ENCODE data around the gene ARMS2. TPM values are rescaled to one million over a fixed set of nuclear protein-coding genes. Genes with fewer than 3 reads are reported as not detected.

The ARMS2 gene, protein sequence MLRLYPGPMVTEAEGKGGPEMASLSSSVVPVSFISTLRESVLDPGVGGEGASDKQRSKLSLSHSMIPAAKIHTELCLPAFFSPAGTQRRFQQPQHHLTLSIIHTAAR
- not detected for total RNA-seq
- not detected for polyA plus RNA-seq

DNA sequence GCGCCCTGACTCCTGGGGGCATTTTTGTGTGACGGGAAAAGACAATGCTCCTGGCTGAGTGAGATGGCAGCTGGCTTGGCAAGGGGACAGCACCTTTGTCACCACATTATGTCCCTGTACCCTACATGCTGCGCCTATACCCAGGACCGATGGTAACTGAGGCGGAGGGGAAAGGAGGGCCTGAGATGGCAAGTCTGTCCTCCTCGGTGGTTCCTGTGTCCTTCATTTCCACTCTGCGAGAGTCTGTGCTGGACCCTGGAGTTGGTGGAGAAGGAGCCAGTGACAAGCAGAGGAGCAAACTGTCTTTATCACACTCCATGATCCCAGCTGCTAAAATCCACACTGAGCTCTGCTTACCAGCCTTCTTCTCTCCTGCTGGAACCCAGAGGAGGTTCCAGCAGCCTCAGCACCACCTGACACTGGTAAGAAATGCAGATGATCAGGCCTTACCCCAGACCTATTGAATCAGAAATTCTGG lies at the start of gene ARMS2:
ARMS2 (plus strand) TSS at position 51 of the 478 bp plus-strand sequence; CDS start at position 126, 75 bp downstream.
- Histone ChIP-seq H3K4me3 (ENCODE audit: low read depth, low read length) (no peak within 1 kb of the TSS), H3K27ac (ENCODE audit: low read depth) (no peak within 1 kb of the TSS), H3K4me1 (ENCODE audit: insufficient read depth) (no peaks in the 10 kb centered on the region), H3K36me3 (ENCODE audit: insufficient read depth) (no peaks in the 10 kb centered on the region)
- DNase-seq (ENCODE audit: extremely low spot score) = no peak
- 90% methylated on average over 7 of the region's 7 CpGs for WGBS

DNA sequence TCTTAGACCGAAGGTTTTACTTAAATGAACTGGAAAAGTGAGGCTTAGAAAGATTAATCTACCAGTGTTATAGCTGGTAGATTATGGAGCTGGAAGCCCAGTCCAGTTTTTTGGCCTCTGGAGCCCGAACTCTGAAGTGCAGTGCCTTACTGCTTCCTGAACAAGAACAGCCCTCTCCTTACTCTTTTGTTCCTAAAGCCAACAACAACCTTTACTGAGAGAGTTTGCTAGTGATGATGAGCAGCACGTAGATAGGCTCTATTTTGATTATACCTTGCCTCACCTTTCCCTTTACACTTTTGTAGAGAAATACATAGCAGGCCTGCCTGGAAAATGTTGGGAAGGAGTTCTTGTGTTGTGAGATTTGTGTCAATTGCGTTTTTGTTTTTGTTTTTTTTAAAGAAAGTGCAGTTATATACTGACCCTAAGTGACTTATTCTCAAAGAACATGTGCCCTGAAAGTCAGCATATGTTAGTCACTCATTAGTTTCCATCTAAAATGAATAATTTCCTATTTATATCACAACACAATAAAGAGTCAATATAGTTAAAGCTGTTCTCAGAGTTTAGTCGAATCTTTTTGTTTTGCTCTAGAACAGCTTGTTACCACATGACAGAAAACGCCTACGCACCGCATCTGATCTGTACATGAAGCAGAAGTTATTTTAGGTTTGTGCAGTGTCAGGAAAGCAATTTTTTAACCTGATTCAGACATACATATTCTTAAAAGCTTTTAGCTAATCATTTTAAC lies 46.9 kb upstream of the ARMS2 start:
- 74% methylated on average over 8 of the region's 8 CpGs for WGBS
- Histone ChIP-seq H3K4me3 (ENCODE audit: low read depth, low read length) (no peak overlapping the region), H3K4me1 (ENCODE audit: insufficient read depth) (no peaks in the 10 kb centered on the region), H3K27ac (ENCODE audit: low read depth) (no peak overlapping the region), H3K36me3 (ENCODE audit: insufficient read depth) (no peaks in the 10 kb centered on the region)
- DNase-seq (ENCODE audit: extremely low spot score) = no peak

DNA sequence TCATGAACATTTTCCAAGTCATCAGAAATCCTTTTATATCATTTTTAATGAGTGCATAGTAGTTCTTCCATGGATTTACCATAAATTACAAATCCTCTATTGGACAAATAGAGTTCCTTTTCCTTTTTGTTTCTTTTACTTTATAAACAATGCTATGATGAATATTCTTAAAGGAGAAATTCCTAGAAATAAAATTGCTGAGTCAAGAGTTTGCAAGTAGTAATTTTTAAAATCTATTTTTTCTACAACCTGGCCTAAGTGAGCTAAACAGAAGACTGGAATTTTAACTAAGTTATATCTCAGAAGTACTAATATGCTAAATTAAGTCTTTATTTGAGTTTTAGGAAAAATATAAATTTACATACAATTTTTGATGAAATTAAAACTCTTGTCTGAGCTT lies 41.1 kb upstream of the ARMS2 start:
- DNase-seq (ENCODE audit: extremely low spot score) = no peak
- Histone ChIP-seq H3K36me3 (ENCODE audit: insufficient read depth) (peaks cover 4% of the 10 kb centered on the region), H3K4me3 (ENCODE audit: low read depth, low read length) (no peak overlapping the region), H3K4me1 (ENCODE audit: insufficient read depth) (no peaks in the 10 kb centered on the region), H3K27ac (ENCODE audit: low read depth) (no peak overlapping the region)

DNA sequence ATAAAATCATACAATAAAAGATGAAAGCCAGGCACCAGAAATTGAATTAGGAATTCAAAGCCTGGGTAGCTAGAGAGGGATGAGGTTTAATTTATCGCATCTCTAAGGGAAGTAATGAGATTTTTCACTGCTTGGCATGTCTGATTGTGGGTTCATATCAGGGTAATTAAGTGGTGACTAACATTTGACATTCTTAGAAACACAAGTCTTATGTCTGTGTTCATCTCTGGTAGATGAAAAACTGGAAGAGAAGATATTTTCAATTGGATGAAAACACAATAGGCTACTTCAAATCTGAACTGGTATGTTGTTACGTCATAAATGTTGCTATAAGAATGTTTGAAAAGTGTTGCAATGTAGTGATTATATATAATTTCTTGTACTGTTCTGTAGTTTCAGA lies 36.8 kb upstream of the ARMS2 start:
- DNase-seq (ENCODE audit: extremely low spot score) = no peak

DNA sequence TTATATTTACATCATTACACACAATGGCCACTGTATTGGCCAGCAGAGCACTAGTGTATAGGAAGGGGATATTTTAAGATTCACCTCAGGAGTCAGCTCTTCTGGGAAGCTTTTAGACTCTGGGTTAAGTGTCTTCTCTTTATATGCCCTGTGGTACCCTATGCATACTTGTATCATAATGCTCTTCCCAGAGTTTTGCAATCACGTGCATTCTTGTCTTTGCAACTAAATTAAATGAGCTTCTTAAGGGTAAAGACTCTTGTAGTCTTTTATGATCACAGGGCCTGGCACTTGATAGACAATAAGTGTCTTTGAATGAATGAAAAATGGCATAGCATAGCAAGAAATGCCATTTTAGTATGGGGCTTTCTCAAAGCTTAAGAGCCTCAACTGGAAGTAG lies 35.4 kb upstream of the ARMS2 start:
- 81% methylated on average over 1 of the region's 1 CpG for WGBS
- Histone ChIP-seq H3K4me1 (ENCODE audit: insufficient read depth) (no peaks in the 10 kb centered on the region), H3K27ac (ENCODE audit: low read depth) (no peak overlapping the region), H3K36me3 (ENCODE audit: insufficient read depth) (peaks cover 2% of the 10 kb centered on the region), H3K4me3 (ENCODE audit: low read depth, low read length) (no peak overlapping the region)
- DNase-seq (ENCODE audit: extremely low spot score) = no peak

More for the DNA sequence above, 36.8 kb upstream of the ARMS2 start:
- Histone ChIP-seq H3K4me3 (ENCODE audit: low read depth, low read length) (no peak overlapping the region), H3K27ac (ENCODE audit: low read depth) (no peak overlapping the region), H3K4me1 (ENCODE audit: insufficient read depth) (no peaks in the 10 kb centered on the region), H3K36me3 (ENCODE audit: insufficient read depth) (peaks cover 4% of the 10 kb centered on the region)
- WGBS = 89% methylated on average over 2 of the region's 2 CpGs

DNA sequence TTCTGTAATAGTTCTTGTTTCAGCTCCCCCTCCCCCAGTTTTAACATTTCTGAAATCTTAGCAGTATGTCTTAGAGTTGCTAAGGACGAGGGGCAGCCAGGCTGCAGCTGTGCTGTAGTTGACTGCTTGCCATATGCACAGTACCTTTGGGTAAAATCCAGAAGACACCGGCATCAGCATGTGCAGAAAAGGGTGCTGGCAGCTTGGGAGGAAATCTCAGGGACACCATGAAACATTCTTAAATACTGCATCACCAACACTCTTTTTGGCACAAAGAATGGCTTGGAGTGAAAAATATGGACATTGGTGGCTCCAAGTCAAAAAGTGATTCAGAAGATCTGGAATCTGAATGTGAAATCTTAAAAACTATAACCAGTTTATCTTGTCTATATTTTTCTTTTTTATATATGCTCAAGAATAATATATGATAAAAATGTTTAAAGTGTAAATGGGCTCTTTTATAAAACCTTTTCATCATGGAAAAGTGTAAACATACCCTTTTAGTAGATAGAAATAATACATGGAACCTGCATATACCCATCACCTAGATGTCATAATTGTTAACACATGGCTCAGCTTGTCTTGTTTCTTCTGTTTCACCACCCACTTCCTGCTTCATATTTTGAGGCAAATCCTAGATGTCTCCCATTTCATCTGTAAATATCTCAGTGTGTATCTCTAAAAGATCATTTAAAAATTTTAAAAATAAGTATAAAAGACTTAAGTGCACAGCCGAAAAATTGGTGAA lies 34.4 kb upstream of the ARMS2 start:
- Histone ChIP-seq H3K4me3 (ENCODE audit: low read depth, low read length) (no peak overlapping the region), H3K4me1 (ENCODE audit: insufficient read depth) (no peaks in the 10 kb centered on the region), H3K36me3 (ENCODE audit: insufficient read depth) (peaks cover 2% of the 10 kb centered on the region), H3K27ac (ENCODE audit: low read depth) (no peak overlapping the region)
- no peak for DNase-seq (ENCODE audit: extremely low spot score)
- 42% methylated on average over 3 of the region's 3 CpGs for WGBS

DNA sequence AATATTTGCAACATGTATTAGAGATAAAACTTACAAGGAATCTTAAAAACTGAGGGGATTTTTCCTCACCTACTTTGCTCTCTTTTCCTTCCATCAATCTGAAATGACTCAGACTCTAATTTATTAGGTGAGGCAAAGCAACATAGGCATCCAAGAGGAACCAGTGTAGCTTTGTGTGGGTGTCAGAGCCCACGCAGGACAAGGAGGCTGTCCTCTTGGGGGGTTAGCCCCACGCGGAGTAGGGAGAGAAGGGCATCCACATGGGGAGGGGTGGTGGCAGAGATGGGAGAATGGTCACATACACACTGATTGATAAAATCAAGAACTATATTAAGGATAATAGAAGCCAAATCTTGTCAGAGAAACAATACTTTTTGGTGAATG lies 33.8 kb upstream of the ARMS2 start:
- Histone ChIP-seq H3K4me3 (ENCODE audit: low read depth, low read length) (no peak overlapping the region), H3K36me3 (ENCODE audit: insufficient read depth) (peaks cover 2% of the 10 kb centered on the region), H3K4me1 (ENCODE audit: insufficient read depth) (no peaks in the 10 kb centered on the region), H3K27ac (ENCODE audit: low read depth) (no peak overlapping the region)
- DNase-seq (ENCODE audit: extremely low spot score) = no peak
- WGBS = 84% methylated on average over 3 of the region's 3 CpGs

DNA sequence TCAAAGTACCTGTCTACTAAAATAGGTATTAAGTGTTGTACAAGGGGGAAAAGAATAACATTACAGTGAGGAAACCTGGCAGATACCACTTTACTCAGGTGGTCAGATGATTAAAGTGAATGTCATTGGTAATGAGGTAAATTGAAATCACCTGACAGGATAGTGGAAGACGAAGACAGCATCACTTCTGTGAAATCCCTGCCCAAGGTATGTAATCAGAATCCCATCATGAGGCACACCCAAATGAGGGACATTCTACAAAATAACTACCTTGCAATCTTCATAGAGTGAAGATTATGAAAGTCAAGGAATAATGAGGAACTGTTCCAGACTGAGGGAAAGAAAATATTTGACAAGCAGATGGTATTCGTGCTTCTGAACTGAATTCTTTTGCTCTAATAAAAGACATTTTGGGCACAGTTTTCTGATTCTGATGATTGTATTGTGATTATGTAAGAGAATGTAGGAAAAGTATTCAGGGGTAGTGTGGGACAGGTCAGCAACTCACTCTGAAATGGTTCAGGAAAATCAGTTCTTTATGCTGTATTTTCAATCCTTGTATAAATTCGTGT lies 33.3 kb upstream of the ARMS2 start:
- H3K4me1 ChIP-seq (ENCODE audit: insufficient read depth) = no peaks in the 10 kb centered on the region
- no peak overlapping the region for H3K4me3 ChIP-seq (ENCODE audit: low read depth, low read length)
- whole genome bisulfite sequencing = 74% methylated on average over 3 of the region's 3 CpGs
- no peak overlapping the region for H3K27ac ChIP-seq (ENCODE audit: low read depth)
- no peak for DNase-seq (ENCODE audit: extremely low spot score)
- H3K36me3 ChIP-seq (ENCODE audit: insufficient read depth) = peaks cover 2% of the 10 kb centered on the region

DNA sequence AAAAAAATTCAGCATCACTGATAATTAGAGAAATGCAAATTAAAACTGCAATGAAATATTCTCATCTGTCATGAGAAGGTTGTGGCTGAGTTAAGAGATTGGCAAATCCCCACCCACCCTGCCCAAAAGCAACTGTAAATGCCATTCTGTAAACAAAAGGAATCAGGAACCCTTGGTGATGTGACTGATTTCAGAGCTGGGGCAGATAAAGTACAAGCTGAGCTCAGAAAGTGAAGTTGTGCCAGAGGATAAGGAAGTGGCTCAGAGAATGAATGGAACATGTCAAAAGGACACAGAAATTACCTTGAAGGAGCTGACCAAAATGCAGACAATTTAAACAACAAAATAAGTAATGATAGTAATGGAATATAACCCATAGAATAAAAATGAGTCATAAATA lies 32.7 kb upstream of the ARMS2 start:
- no peaks in the 10 kb centered on the region for H3K4me1 ChIP-seq (ENCODE audit: insufficient read depth)
- H3K27ac ChIP-seq (ENCODE audit: low read depth) = no peak overlapping the region

DNA sequence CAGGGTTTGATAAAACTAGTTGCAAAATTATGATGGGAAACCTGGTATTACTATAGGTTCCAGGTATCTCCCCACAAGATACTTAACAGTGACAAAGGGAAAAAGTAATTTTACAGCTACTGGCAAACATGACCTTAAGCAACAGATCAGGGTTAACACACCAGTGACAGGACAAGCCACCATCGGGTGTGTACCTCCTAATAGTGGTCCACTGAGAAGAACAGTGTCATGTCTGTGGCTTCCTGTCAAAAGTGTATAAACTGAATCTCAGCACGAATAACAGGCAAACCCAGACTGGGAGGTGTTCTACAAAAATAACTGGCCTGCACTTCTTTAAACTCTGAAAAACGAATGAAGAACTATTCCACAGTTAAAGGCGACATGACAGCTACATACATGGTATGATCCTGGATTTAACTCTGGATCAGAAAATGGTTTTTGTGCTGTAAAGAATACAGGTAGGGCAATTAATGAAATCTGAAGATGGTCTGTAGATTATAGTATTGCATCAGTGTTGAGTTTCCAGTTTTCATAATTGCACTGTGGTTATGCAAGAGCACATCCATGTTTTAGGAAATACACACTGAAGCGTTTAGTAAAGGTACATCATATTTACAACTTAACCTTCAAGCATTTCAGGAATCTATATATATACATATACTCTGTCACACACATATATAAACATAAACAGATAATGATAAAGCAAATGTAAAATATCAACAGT lies 32.0 kb upstream of the ARMS2 start:
- no peak overlapping the region for H3K27ac ChIP-seq (ENCODE audit: low read depth)
- WGBS = 80% methylated on average over 5 of the region's 5 CpGs
- H3K4me1 ChIP-seq (ENCODE audit: insufficient read depth) = no peaks in the 10 kb centered on the region

More for the DNA sequence above, 32.7 kb upstream of the ARMS2 start:
- H3K36me3 ChIP-seq (ENCODE audit: insufficient read depth) = peaks cover 1% of the 10 kb centered on the region
- no peak overlapping the region for H3K4me3 ChIP-seq (ENCODE audit: low read depth, low read length)
- no peak for DNase-seq (ENCODE audit: extremely low spot score)

DNA sequence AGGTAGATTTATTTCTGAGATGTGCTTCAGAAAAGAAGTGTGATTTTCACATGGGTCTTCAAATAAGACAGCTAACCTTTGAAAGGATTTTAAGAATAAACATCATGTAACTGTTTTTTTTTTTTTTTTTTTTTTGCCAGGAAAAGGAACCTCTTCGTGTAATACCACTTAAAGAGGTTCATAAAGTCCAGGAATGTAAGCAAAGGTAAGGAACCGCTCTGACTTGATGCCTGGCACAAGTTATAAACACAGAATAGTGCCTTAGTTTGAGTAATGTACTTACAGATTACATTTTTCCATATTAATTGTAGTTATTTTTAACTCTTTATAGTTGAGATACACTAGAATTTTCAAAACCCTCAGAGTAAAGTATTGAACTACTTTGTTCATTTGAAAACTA lies 30.4 kb upstream of the ARMS2 start:
- no peak for DNase-seq (ENCODE audit: extremely low spot score)
- 70% methylated on average over 2 of the region's 2 CpGs for WGBS
- no peaks in the 10 kb centered on the region for H3K36me3 ChIP-seq (ENCODE audit: insufficient read depth)
- no peaks in the 10 kb centered on the region for H3K4me1 ChIP-seq (ENCODE audit: insufficient read depth)
- H3K4me3 ChIP-seq (ENCODE audit: low read depth, low read length) = no peak overlapping the region
- no peak overlapping the region for H3K27ac ChIP-seq (ENCODE audit: low read depth)

More for the DNA sequence above, 32.0 kb upstream of the ARMS2 start:
- no peak for DNase-seq (ENCODE audit: extremely low spot score)
- Histone ChIP-seq H3K36me3 (ENCODE audit: insufficient read depth) (no peaks in the 10 kb centered on the region), H3K4me3 (ENCODE audit: low read depth, low read length) (no peak overlapping the region)

DNA sequence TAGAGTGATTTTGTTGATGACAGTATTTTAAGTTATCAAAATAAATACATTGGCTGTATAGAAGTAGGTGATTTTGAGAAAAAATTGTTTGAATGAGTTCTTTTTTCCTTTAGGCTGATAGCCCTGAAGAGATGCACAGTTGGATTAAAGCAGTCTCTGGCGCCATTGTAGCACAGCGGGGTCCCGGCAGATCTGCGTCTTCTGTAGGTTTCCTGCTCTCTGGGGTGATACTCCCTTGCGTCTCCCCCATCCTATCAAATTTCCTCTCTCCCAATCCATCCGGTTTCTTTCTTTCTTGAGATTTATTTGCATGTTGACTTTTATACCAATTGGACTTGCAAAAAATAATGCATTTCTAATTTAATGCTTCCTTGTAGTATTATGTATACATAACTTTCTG lies 27.6 kb upstream of the ARMS2 start:
- no peak for DNase-seq (ENCODE audit: extremely low spot score)
- H3K4me1 ChIP-seq (ENCODE audit: insufficient read depth) = no peaks in the 10 kb centered on the region
- 91% methylated on average over 6 of the region's 6 CpGs for WGBS
- H3K4me3 ChIP-seq (ENCODE audit: low read depth, low read length) = no peak overlapping the region
- H3K27ac ChIP-seq (ENCODE audit: low read depth) = no peak overlapping the region
- no peaks in the 10 kb centered on the region for H3K36me3 ChIP-seq (ENCODE audit: insufficient read depth)

DNA sequence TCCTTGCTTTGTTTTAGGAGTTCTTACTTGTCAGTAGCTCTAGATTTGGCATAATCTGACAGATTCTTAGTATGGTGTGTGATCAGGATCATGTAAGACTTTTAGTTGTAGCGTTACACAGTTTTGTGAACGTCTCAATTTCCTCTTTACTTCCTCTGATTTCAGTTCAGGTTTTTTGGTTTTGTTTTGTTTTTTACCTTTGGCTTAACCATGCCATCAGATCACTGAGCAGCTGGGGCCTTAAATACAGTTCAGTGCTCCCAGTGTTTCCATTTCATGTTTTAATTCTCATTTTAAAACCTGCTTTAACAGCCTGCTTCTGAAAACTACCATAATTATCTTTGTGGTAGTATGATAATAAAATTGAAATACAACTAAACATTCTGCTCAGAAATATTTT lies 27.2 kb upstream of the ARMS2 start:
- no peak for DNase-seq (ENCODE audit: extremely low spot score)
- H3K4me3 ChIP-seq (ENCODE audit: low read depth, low read length) = no peak overlapping the region
- H3K4me1 ChIP-seq (ENCODE audit: insufficient read depth) = no peaks in the 10 kb centered on the region
- WGBS = 77% methylated on average over 2 of the region's 2 CpGs
- no peak overlapping the region for H3K27ac ChIP-seq (ENCODE audit: low read depth)
- H3K36me3 ChIP-seq (ENCODE audit: insufficient read depth) = no peaks in the 10 kb centered on the region

Measured in urinary bladder (tissue), 4 donors.